Measurements from ENCODE around the gene NMT2. TPM values are rescaled to one million over a fixed set of nuclear protein-coding genes. Genes with fewer than 3 reads are reported as not detected.

NMT2 gene
- polyA plus RNA-seq, 3 donors: 0.35 to 1.1 (median 0.36) TPM

GRCh38 chr10:15214237-15214636 is 45.7 kb upstream of the NMT2 start:
- H3K4me3 ChIP-seq (replicated peaks in 1 of 3; ENCODE audit: low read depth in 2 of 3, low read length in 3 of 3): no peak overlapping the region
- WGBS (ENCODE audit: insufficient coverage): 91% methylated on average over 16 of the region's 17 CpGs
- intact Hi-C loops (cut with micrococcal nuclease): no loop called here
- no peaks in the 10 kb centered on the region for H3K9me3 ChIP-seq (replicated peaks in 1 of 2; ENCODE audit: control insufficient read depth in 1 of 2, insufficient read depth in 1 of 2, low read length in 2 of 2)
- H3K27me3 ChIP-seq (ENCODE audit: control insufficient read depth in 2 of 2, insufficient read depth in 2 of 2, low read length in 2 of 2): peaks cover 0 to 6% of the 10 kb centered on the region in 2 donors
- H3K79me2 ChIP-seq (ENCODE audit: insufficient read depth, low read length): no peaks in the 10 kb centered on the region
- Mint-ChIP-seq H3K27me3 (ENCODE audit: low read depth in 3 of 3) (peaks cover 2 to 19% (median 17%) of the 10 kb centered on the region in 3 donors), H3K4me3 (no peak overlapping the region), H3K36me3 (no peaks in the 10 kb centered on the region), H3K4me1 (no peaks in the 10 kb centered on the region), H3K27ac (no peak overlapping the region), H3K9me3 (peaks cover 0 to 2% (median 0%) of the 10 kb centered on the region in 7 donors)
- no peak overlapping the region for H2AFZ ChIP-seq (ENCODE audit: insufficient read depth, low read depth, low read length, poor library complexity, severe bottlenecking)
- H3K9ac ChIP-seq (ENCODE audit: insufficient read depth, low read length, poor library complexity, severe bottlenecking): no peak overlapping the region
- H3K27ac ChIP-seq (ENCODE audit: low read depth in 1 of 2, low read length in 2 of 2): no peak overlapping the region
- TF ChIP-seq CTCF (IDR thresholded peaks at IDR 0.05): no peak
- H3K4me2 ChIP-seq (replicated peaks; ENCODE audit: extremely low read depth, low read length, poor library complexity, severe bottlenecking): no peak overlapping the region
- no peaks in the 10 kb centered on the region for H4K20me1 ChIP-seq (ENCODE audit: insufficient read depth, low read length)
- DNase-seq: no peak
- no peaks in the 10 kb centered on the region for H3K36me3 ChIP-seq (replicated peaks in 1 of 2; ENCODE audit: control insufficient read depth in 1 of 2, insufficient read depth in 2 of 2, low read length in 2 of 2)
- no peaks in the 10 kb centered on the region for H3K4me1 ChIP-seq (ENCODE audit: control insufficient read depth in 1 of 2, insufficient read depth in 2 of 2, low read length in 2 of 2)

GRCh38 chr10:15213461-15213861 is 45.0 kb upstream of the NMT2 start:
- DNase-seq: no peak
- no peaks in the 10 kb centered on the region for H4K20me1 ChIP-seq (ENCODE audit: insufficient read depth, low read length)
- no peak overlapping the region for H3K27ac Mint-ChIP-seq
- H3K9me3 Mint-ChIP-seq: no peaks in the 10 kb centered on the region
- intact Hi-C loops (cut with micrococcal nuclease): no loop called here
- no peak overlapping the region for H2AFZ ChIP-seq (ENCODE audit: insufficient read depth, low read depth, low read length, poor library complexity, severe bottlenecking)
- H3K4me1 Mint-ChIP-seq: peaks cover 6% of the 10 kb centered on the region
- no peak for TF ChIP-seq CTCF (IDR thresholded peaks at IDR 0.05)
- H3K27ac ChIP-seq (ENCODE audit: low read depth in 1 of 2, low read length in 2 of 2): no peak overlapping the region
- no peaks in the 10 kb centered on the region for H3K36me3 ChIP-seq (replicated peaks in 1 of 2; ENCODE audit: control insufficient read depth in 1 of 2, insufficient read depth in 2 of 2, low read length in 2 of 2)
- H3K4me3 Mint-ChIP-seq: no peak overlapping the region
- H3K27me3 ChIP-seq (ENCODE audit: control insufficient read depth in 2 of 2, insufficient read depth in 2 of 2, low read length in 2 of 2): peaks cover 0 to 6% of the 10 kb centered on the region in 2 donors
- 92% methylated on average over 8 of the region's 18 CpGs for WGBS (ENCODE audit: insufficient coverage)
- H3K79me2 ChIP-seq (ENCODE audit: insufficient read depth, low read length): no peaks in the 10 kb centered on the region
- H3K4me2 ChIP-seq (replicated peaks; ENCODE audit: extremely low read depth, low read length, poor library complexity, severe bottlenecking): no peak overlapping the region
- H3K4me1 ChIP-seq (ENCODE audit: control insufficient read depth in 1 of 2, insufficient read depth in 2 of 2, low read length in 2 of 2): peaks cover 0 to 3% of the 10 kb centered on the region in 2 donors
- peaks cover 2 to 19% (median 17%) of the 10 kb centered on the region in 3 donors for H3K27me3 Mint-ChIP-seq (ENCODE audit: low read depth in 3 of 3)
- H3K4me3 ChIP-seq (replicated peaks in 1 of 3; ENCODE audit: low read depth in 2 of 3, low read length in 3 of 3): no peak overlapping the region
- H3K36me3 Mint-ChIP-seq: no peaks in the 10 kb centered on the region
- H3K9me3 ChIP-seq (replicated peaks in 1 of 2; ENCODE audit: control insufficient read depth in 1 of 2, insufficient read depth in 1 of 2, low read length in 2 of 2): no peaks in the 10 kb centered on the region
- H3K9ac ChIP-seq (ENCODE audit: insufficient read depth, low read length, poor library complexity, severe bottlenecking): no peak overlapping the region
